Iris pigment epithelial cell (primary cell): ENCODE results near the gene DHODH.
A peak's percentile ranks its signal among the peaks of the same experiment; 100 is the strongest.
"Not testable (repeated sequence)": the region's sequence is repeated elsewhere in the genome, so short reads cannot be mapped to it uniquely, and the experiment has no call there.

ENCODE experiments used
- DNase-seq: peaks from one replicate; pipeline ENCODE4 v3.0.0-alpha.2; 2011; ENCODE audit warnings: low read depth

Gene DHODH

DNA sequence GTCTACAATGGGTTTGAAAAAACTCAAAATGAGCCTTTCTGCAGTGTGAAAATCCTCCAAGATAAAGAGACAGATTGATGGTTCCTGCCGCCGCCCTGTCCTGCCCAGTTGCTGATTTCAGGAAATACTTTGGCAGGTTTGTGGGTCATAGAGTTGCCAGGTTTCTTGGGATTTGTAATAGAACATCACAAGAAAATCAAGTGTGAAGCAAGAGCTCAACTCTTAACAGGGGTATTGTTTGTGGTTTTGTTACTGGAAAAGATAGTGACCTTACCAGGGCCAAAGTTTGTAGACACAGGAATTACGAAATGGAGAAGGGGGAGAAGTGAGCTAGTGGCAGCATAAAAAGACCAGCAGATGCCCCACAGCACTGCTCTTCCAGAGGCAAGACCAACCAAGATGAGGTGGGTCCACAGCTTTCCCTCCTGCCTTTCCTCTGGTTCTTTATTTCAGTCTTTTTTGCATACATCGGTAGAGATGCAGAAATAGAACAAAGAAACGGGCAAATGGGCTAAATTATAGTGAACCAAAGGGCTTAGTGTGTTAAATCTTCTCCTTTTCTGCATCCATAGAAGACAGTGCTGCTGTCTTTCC is 45.8 kb downstream of the DHODH start, which contains the start of gene HP:
TSS of gene HP (plus strand) at position 252 of the 594 bp plus-strand sequence. CDS start at position 400, 148 bp downstream.
- not testable (repeated sequence) for DNase-seq

DNA sequence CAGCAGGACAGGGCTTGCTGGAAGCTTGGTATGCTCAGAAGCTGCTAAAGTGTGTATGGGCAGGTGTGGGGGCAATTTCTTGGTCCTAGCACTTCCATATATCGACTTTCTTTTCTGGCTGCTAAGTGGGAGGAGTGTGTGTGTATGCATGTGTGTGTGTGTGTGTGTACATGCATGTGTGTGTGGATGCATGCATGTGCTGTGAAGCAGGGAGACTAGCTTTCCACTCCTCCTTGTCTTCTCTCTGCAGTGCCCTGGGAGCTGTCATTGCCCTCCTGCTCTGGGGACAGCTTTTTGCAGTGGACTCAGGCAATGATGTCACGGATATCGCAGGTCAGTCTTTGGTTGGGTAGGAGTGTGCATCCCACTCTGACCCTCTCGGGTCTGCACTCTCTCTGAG is 47.4 kb downstream of the DHODH start:
- no peak for DNase-seq

DNA sequence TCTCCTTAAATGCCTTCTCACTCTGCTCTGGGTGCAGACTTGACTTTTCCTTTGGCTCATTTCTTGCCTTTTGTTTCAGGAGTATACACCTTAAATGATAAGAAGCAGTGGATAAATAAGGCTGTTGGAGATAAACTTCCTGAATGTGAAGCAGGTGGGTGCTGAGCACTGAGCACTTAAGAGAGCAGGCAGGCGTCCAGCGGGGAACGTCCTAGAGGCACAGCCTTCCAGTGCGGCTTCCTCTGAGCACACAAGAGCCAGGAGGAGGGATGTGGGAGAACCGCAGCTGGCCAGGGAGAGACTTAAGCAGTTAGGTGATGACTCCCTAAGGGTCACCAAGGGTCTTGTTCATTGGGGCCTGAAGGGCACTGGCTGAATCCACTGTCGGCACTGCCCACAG is 48.8 kb downstream of the DHODH start:
- DNase-seq: not testable (repeated sequence)

DNA sequence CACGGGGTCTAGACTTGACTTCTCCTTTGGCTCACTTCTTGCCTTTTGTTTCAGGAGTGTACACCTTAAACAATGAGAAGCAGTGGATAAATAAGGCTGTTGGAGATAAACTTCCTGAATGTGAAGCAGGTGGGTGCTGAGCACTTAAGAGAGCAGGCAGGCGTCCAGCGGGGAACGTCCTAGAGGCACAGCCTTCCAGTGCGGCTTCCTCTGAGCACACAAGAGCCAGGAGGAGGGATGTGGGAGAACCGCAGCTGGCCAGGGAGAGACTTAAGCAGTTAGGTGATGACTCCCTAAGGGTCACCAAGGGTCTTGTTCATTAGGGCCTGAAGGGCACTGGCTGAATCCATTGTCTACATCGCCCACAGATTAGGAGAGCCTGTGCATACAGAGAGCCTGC is 50.5 kb downstream of the DHODH start:
- DNase-seq: not testable (repeated sequence)

DNA sequence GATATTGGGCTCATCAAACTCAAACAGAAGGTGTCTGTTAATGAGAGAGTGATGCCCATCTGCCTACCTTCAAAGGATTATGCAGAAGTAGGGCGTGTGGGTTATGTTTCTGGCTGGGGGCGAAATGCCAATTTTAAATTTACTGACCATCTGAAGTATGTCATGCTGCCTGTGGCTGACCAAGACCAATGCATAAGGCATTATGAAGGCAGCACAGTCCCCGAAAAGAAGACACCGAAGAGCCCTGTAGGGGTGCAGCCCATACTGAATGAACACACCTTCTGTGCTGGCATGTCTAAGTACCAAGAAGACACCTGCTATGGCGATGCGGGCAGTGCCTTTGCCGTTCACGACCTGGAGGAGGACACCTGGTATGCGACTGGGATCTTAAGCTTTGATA is 51.9 kb downstream of the DHODH start:
- no peak for DNase-seq

DNA sequence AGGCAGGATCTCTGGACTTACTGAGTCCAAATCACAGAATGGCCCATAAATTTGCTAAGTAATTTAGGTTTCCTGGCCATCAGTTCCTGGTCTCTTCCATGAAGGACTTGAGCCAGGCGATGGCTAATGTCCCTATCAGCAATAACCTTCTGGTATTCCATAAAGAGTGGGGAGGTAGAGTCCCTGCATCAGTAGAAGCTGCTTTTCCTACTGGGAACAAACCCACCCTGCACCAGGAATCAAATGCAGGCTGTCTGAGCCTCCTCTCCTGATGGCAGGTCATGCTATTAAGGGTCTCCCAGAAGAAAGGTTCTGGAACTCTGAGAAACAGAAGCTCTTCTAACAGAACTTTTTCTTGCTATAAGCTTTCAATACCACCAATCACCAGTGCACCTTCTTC is 53.0 kb downstream of the DHODH start:
- no peak for DNase-seq

DNA sequence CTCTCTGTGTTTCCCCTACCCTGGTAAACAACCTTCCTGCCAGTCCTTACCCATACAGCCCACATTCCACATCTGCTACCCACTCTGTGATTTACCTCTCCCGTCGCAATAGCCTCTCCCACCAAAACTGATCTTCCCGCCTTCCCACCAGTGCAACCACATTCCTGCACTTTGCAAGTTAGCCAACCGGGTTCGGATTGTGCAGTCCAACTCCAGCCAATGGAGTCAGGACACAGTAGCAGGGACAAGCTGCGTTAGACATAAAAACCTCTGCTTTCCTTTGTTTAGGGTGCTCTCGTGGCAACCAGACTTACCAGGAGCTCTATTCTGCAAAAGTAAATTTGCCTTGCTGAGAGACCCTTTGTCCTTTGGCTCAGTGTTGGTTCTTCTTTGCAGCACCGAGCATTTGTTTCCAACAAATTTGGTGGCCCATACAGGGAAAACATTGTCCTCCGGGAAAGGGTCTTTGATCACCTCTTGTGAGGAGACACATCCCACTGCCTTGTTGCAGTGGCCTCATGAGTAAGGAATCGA is 55.9 kb downstream of the DHODH start:
- no peak for DNase-seq

DNA sequence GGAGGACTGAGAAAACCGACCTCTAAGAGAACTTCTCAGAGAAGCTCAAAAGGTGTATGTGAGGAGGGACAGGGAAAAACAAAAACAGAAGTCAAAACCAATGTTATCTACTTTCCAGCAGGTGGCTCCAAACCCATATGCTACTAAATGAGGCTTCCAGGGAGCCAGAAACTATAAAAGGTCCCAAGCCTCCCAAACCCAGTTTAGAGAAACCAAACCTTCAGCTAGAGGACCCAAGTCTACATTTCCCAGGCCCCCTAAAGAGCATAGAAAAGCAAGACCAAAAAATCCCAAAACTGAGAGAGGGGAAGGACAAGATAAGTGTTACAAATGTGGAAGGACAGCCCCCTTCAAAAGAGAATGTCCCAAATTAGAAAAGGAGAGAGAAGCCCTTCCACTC is 58.2 kb downstream of the DHODH start:
- DNase-seq: peak; percentile 42

DNA sequence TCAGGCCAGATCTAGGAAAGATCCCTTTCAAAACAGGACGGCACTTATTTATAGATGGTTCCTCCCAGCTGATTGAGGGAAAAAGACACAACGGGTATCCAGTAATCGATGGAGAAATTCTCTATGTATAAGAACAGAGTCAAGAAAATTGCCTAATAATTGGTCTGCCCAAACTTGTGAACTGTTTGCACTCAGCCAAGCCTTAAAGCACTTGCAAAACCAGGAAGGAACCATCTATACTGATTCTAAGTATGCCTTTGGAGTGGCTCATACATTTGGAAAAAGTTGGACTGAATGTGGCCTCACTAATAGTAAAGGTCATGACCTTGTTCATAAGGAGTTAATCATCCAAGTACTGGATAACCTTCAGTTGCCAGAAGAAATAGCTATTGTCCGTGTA is 60.4 kb downstream of the DHODH start:
- DNase-seq: no peak

DNA sequence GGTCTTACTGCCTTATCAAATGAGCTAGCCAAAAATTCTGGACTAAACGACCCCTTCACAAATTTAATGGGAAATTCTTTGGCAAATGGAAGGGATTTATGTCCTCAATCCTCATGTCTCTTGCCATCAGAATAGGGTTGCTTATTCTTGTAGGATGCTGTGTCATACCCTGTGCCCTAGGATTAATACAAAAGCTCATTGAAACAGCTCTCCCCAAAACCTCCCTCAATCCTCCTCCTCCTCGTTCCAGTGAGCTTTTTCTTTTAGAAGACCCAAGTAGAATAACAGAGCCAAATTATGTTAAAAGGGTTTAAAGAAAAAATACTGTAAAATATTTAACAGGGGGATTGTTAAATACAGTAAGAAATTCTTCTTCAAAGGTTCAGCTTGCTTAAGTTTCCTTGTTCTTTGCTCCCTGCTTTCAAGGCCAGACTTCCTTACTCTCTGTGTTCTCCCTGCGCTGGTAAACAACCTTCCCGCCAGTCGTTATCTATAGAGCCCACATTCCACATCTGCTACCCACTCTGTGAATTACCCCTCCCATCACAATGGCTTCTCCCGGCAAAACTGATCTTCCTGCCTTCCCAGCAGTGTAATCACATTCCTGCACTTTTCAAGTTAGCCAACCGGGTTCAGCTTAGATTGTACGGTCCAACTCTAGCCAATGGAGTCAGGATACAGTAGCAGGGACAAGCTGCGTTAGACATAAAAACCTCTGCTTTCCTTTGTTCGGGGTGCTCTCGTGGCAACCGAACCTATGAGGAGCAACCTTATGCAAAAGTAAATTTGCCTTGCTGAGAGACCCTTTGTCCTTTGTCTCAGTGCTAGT is 64.2 kb downstream of the DHODH start:
- peak; percentile 5 for DNase-seq

DNA sequence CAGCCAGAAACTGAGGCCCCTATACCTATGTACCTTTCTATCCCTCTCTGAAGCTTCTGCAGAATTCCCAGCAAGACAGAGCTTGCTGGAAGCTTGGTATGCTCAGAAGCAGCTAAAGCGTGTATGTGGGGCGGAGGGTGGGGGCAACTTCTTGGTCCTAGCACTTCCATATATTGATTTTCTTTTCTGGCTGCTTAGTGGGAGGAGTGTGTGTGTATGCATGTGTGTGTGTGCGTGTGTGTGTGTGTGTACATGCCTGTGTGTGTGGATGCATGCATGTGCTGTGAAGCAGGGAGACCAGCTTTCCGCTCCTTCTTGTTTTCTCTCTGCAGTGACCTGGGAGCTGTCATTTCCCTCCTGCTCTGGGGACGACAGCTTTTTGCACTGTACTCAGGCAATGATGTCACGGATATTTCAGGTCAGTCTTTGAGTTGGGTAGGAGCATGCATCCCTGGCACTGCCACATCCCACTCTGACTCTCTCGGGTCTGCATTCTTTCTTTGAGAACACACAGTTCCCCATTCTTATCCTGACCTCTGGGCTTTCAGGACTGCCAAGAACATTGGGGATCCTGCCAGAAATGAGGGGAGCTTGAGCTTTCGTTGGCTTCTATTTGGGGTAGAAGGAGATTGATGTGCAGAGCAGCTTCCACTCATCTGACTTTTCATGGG is 65.2 kb downstream of the DHODH start:
- DNase-seq: no peak

DNA sequence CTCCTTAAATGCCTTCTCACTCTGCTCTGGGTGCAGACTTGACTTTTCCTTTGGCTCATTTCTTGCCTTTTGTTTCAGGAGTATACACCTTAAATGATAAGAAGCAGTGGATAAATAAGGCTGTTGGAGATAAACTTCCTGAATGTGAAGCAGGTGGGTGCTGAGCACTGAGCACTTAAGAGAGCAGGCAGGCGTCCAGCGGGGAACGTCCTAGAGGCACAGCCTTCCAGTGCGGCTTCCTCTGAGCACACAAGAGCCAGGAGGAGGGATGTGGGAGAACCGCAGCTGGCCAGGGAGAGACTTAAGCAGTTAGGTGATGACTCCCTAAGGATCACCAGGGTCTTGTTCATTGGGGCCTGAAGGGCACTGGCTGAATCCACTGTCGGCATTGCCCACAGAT is 66.5 kb downstream of the DHODH start:
- DNase-seq: not testable (repeated sequence)
